ENCODE measurements around the gene RCE1. TPM values are rescaled to one million over a fixed set of nuclear protein-coding genes. Genes with fewer than 3 reads are reported as not detected.

The RCE1 gene
- total RNA-seq, 2 donors from 2014 or later: 34.5 to 37.5 TPM

GRCh38 chr11:66882561-66883015 is 39.3 kb downstream of the RCE1 start:
- H3K9ac ChIP-seq (ENCODE audit: extremely low read depth, low read length, poor library complexity, severe bottlenecking): no peak overlapping the region
- no peak for DNase-seq
- H3K27ac Mint-ChIP-seq: peak overlapping the region; percentile 72

DNA sequence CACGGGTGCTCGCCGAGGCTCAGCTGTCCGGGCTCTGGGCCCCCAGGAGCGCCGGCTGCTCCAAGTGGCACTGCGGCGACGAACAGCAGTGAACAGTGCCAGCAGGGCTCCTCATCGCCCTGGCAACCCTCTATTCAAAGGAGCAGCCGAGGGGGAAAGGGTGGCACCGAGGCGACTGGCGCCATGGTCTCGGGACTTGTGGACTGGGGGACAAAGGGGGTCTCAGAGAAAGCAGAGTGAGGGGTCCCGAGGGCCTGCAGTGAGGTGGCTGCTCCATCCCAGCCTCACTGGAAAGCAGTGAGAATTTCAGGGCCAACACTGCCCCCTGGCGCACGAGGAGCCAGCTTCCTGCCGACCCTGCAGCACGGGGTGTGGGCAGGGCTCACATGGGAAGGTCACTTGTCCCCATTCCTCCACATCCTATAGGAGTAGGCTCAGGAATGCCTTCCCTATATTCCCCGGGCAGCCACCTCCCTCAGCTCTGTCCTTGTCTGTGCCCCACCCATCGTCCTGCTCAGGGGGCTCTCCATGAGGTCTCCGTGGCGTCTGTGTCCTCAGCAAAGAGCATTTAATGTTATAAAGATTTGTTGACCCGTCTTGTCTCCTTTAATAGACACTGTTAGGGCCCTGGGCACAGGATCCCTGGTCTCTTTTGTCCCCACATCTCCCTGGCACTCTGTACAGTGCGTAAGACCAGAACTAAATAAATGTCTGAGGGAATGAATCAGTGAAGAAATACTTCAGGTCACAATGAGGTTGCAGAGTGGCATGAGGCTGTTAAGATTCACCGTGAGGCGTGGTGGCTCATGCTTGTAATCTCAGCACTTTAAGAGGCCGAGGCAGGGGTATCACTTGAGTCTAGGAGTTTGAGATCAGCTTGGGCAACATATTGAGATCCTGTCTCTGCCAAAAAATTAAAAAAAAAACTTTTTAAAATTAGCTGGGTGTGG is 40.0 kb downstream of the RCE1 start:
- peak; percentile 98 for DNase-seq
- peak; percentile 92 for TF ChIP-seq CTCF (conservative IDR thresholded peaks at IDR 0.05)
- no peak overlapping the region for H3K4me3 Mint-ChIP-seq
- no peak overlapping the region for H3K4me3 ChIP-seq (ENCODE audit: low read length)
- H3K9ac ChIP-seq (ENCODE audit: extremely low read depth, low read length, poor library complexity, severe bottlenecking): no peak overlapping the region
- no peaks in the 10 kb centered on the region for H3K27me3 ChIP-seq (ENCODE audit: control insufficient read depth, insufficient read depth, low read length, poor library complexity, severe bottlenecking)
- H3K36me3 Mint-ChIP-seq (ENCODE audit: low read depth): no peaks in the 10 kb centered on the region
- H3K4me1 ChIP-seq (ENCODE audit: control insufficient read depth, insufficient read depth, low read length): no peaks in the 10 kb centered on the region
- H3K36me3 ChIP-seq (ENCODE audit: control insufficient read depth, insufficient read depth, low read length): no peaks in the 10 kb centered on the region
- H3K27me3 Mint-ChIP-seq (ENCODE audit: insufficient read depth): peaks cover 11% of the 10 kb centered on the region
- peaks cover 31% of the 10 kb centered on the region for H3K4me1 Mint-ChIP-seq
- H3K9me3 ChIP-seq (ENCODE audit: control insufficient read depth, low read length): no peaks in the 10 kb centered on the region
- peak overlapping the region; percentile 94 for H3K27ac ChIP-seq (ENCODE audit: low read depth, low read length)
- no peaks in the 10 kb centered on the region for H3K9me3 Mint-ChIP-seq
- H3K27ac Mint-ChIP-seq: peak overlapping the region; percentile 72
- 62 to 74% methylated on average over 19 to 29 of the region's 29 CpGs for WGBS, 2 experiments (ENCODE audit: insufficient coverage in 1 of 2, insufficient read length in 1 of 2)

More at GRCh38 chr11:66882561-66883015, 39.3 kb downstream of the RCE1 start:
- WGBS, 2 experiments (ENCODE audit: insufficient coverage in 1 of 2, insufficient read length in 1 of 2): 79 to 86% methylated on average over 5 to 14 of the region's 14 CpGs
- Mint-ChIP-seq H3K36me3 (ENCODE audit: low read depth) (no peaks in the 10 kb centered on the region), H3K4me3 (no peak overlapping the region), H3K9me3 (no peaks in the 10 kb centered on the region), H3K4me1 (peaks cover 35% of the 10 kb centered on the region), H3K27me3 (ENCODE audit: insufficient read depth) (peaks cover 17% of the 10 kb centered on the region)
- Histone ChIP-seq H3K36me3 (ENCODE audit: control insufficient read depth, insufficient read depth, low read length) (no peaks in the 10 kb centered on the region), H3K9me3 (ENCODE audit: control insufficient read depth, low read length) (no peaks in the 10 kb centered on the region), H3K4me3 (ENCODE audit: low read length) (no peak overlapping the region), H3K4me1 (ENCODE audit: control insufficient read depth, insufficient read depth, low read length) (no peaks in the 10 kb centered on the region), H3K27ac (ENCODE audit: low read depth, low read length) (peak overlapping the region; percentile 94), H3K27me3 (ENCODE audit: control insufficient read depth, insufficient read depth, low read length, poor library complexity, severe bottlenecking) (no peaks in the 10 kb centered on the region)
- TF ChIP-seq CTCF (conservative IDR thresholded peaks at IDR 0.05): no peak

- Histone ChIP-seq H3K4me1 (ENCODE audit: control insufficient read depth, insufficient read depth, low read length) (no peaks in the 10 kb centered on the region), H3K9ac (ENCODE audit: extremely low read depth, low read length, poor library complexity, severe bottlenecking) (no peak overlapping the region), H3K27ac (ENCODE audit: low read depth, low read length) (no peak overlapping the region), H3K27me3 (ENCODE audit: control insufficient read depth, insufficient read depth, low read length, poor library complexity, severe bottlenecking) (no peaks in the 10 kb centered on the region), H3K4me3 (ENCODE audit: low read length) (no peak overlapping the region), H3K9me3 (ENCODE audit: control insufficient read depth, low read length) (no peaks in the 10 kb centered on the region), H3K36me3 (ENCODE audit: control insufficient read depth, insufficient read depth, low read length) (no peaks in the 10 kb centered on the region)
- Mint-ChIP-seq H3K27me3 (ENCODE audit: insufficient read depth) (peaks cover 6% of the 10 kb centered on the region), H3K27ac (no peak overlapping the region), H3K36me3 (ENCODE audit: low read depth) (no peaks in the 10 kb centered on the region), H3K9me3 (no peaks in the 10 kb centered on the region), H3K4me3 (no peak overlapping the region), H3K4me1 (peaks cover 31% of the 10 kb centered on the region)
- TF ChIP-seq CTCF (conservative IDR thresholded peaks at IDR 0.05): no peak
- WGBS, 2 experiments (ENCODE audit: insufficient coverage in 1 of 2, insufficient read length in 1 of 2): 99 to 100% methylated on average over 4 of the region's 4 CpGs
- DNase-seq: no peak
These were observed 41.2 kb downstream of the RCE1 start for GRCh38 chr11:66884443-66884842.
